ENCODE data around the gene CDK5RAP3.

The CDK5RAP3 gene

GRCh38 chr17:47950448-47950847 is 20.5 kb upstream of the CDK5RAP3 start:
- peak overlapping the region; percentile 91 for H3K27ac ChIP-seq
- TF ChIP-seq CTCF (conservative IDR thresholded peaks at IDR 0.05) = no peak

DNA sequence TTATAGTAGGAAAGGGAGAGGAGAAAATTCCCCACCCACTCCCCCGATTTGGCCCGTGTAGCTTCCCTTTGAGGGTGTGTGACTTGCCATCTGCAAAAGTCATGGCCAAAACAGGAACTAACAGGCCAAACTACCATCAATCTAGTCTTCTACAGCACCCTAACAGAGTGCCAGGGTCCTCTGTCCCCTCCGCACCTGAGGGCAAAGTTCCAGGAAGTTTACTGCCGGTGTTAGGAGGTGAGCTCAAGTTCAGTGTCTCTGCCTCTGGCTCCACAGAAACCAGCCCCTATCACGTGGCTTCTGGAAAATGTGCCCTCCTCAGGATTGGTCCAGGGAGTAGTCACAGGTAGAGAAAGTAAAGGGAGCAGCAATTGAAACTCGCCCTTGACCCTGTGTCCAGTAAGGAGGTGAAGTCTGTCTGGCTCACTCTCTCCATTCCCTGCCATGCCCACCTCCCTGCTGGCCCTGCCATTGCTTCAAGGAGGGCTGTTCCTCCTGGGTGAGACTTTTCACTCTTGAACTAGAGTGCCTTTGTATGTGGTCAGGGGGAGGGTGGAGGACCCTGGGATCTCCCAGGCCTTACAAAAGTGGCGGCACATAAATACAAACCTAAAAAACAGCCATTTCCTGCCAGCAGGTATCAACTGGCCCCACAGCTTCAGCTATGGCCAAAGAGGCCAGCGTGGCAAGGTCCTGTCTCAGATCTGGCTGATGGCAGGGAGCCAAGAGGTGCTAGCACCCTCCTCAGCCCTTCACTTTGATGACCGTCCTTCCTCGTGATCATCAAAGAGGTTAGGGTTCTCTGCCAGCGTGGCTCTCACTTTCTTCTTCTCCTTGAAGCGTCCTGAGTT is 18.5 kb upstream of the CDK5RAP3 start:
- TF ChIP-seq CTCF (conservative IDR thresholded peaks at IDR 0.05) = no peak
- H3K27ac ChIP-seq = peak overlapping the region; percentile 91

DNA sequence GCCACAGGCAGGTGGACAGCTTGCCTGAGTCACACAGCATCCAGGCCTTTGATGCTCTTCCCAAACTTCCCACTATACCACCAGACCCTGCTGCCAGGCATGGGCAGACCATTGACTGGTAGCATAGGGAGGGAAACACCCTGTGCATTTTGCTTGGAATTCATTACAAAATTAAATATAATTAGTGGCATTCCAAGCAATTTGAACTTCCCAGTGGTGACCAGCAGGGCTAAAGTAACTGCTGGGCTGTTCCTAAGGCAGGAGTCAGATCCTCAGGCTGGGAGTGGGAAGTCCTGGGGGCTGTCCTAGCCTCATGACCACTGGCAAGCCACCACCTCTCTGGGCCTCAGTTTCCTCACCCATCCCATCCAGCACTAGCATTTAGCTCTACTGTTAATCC is 17.0 kb upstream of the CDK5RAP3 start:
- H3K27ac ChIP-seq = peak overlapping the region; percentile 91
- TF ChIP-seq CTCF (conservative IDR thresholded peaks at IDR 0.05) = no peak; the same call in 1 of the 2 replicates

DNA sequence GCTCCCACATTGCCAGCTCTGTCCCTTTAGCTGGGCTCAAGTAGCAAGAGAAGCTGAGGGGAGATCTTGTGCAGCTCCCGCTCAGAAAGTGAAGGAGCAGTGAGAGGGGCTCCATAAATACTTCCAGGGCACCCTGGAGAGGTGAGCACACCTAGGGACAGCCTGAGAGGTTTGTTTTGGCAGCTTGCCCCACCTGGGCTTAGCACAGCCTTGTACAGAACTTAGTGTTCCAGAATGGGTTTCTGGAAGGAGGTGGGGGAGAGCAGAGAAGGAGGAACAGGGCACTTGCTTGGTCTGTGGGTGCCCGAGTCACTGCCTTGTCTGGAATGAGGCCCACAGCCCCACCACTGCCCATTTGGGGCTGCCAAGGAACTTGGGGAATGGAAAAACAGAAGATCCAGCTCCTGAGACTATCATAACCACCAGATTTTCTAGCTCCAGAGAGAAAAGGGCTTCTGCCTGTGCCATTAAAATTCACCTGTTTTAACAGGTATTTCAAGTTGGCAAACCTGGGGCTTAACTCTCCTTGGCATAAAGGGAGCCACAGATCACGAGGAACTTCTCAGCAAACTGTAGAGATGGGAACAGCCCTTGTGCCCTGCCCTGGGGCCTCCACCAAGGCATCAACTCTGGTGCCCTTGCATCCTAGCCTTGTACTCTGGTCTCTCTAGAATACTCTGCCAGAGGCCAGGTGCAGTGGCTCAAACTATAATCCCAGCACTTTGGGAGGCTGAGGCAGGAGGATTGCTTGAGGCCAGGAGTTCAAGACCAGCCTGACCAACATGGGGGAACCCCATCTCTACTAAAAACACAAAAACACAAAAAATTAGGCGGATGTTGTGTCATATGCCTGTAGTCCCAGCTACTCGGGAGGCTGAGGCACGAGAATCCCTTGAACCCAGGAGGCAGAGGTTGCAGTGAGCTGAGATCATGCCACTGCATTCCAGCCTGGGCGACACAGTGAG is 15.1 kb upstream of the CDK5RAP3 start:
- TF ChIP-seq CTCF (conservative IDR thresholded peaks at IDR 0.05) = no peak
- peak overlapping the region; percentile 91 for H3K27ac ChIP-seq

- TF ChIP-seq CTCF (conservative IDR thresholded peaks at IDR 0.05) = no peak
- H3K27ac ChIP-seq = peak overlapping the region; percentile 91
These were observed 13.9 kb upstream of the CDK5RAP3 start for GRCh38 chr17:47956791-47957590.

DNA sequence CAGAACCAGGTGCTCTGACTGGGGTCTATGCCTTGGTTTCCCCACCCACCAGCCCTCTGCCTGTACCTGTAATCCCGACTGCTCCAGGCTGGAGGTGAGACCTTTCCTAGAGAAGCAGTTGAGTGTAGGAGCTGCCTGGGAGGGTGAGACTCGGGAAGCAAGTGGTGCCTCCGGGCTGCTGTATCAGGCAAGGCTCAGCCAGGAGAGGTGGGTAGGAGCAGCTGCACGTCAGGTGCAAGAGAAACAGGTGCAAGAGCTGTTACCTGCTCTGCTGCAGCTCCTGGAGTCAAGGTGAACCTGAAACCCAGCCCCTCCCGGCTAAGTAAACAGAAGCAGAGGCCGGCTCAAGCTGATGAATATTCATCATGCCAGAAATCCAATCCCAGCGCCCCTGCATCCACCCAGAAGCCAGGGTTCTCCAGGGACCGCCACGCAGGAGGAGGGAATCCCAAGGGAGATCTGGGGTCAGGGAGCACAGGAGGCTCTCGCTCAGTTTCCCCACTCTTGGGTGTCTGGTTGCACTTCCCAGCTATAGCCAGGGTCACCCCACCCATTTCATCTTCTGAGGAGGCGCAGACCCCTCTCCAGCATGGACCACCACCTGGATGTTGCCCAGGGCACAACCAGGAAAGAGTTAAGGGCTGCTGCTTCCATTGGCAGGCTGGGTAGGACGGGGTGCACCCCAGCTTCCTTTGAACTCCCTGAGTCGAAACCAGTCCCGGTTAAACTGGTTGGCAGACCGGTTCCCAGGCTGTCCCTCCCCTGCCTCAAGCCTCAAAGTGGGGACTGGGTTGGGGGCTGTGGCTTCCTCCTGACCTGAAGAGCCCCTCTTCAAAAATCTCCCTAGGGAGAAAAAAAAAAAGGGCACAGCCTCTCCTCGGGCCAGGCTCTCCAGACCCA is 13.1 kb upstream of the CDK5RAP3 start, which contains the start of gene PRR15L:
PRR15L (minus strand) TSS at position 293 of the 900 bp plus-strand sequence. CDS start 4,649 bp downstream, outside the sequence.
- TF ChIP-seq CTCF (conservative IDR thresholded peaks at IDR 0.05) = no peak
- peak within 1 kb of the TSS; percentile 91 for H3K27ac ChIP-seq
